Forelimb muscle (tissue), 1 donor: ENCODE data around the gene RPGRIP1. TPM values are rescaled to one million over a fixed set of nuclear protein-coding genes. Genes with fewer than 3 reads are reported as not detected.
"Not testable (repeated sequence)": the region's sequence is repeated elsewhere in the genome, so short reads cannot be mapped to it uniquely, and the experiment has no call there.

Experiments used
- DNase-seq: peaks from one replicate; pipeline ENCODE4 v3.0.0-alpha.2; 2013; ENCODE audit warnings: low read depth
- polyA plus RNA-seq: library from polyadenylated mRNA; unstranded; fragments of 120-200 nt; gene quantifications from one replicate; pipeline ENCODE4 v1.2.1, GENCODE V29; 2013; ENCODE audit not compliant: insufficient read length

RPGRIP1 gene
- polyA plus RNA-seq = 0.82 TPM

- no peak for DNase-seq
Measured at GRCh38 chr14:21279783-21280182, at the start of gene RPGRIP1. TSS of gene RPGRIP1 (plus strand) at chr14:21280083. CDS start at chr14:21287977, 7,894 bp downstream.

GRCh38 chr14:21231020-21231652, 48.7 kb upstream of the RPGRIP1 start:
- no peak for DNase-seq

- no peak for DNase-seq
Measured at GRCh38 chr14:21233457-21234076, 46.3 kb upstream of the RPGRIP1 start.

- DNase-seq = no peak
Measured at GRCh38 chr14:21234112-21234511, 45.8 kb upstream of the RPGRIP1 start.

- no peak for DNase-seq
Measured at GRCh38 chr14:21236948-21237797, 42.7 kb upstream of the RPGRIP1 start.

GRCh38 chr14:21238823-21239518, 40.9 kb upstream of the RPGRIP1 start:
- no peak for DNase-seq

- no peak for DNase-seq
Measured at GRCh38 chr14:21240417-21240816, 39.5 kb upstream of the RPGRIP1 start.

GRCh38 chr14:21241218-21241819, 38.6 kb upstream of the RPGRIP1 start:
- DNase-seq = no peak

- DNase-seq = no peak
Measured at GRCh38 chr14:21244544-21244943, 35.3 kb upstream of the RPGRIP1 start.

- DNase-seq = no peak
Measured at GRCh38 chr14:21245813-21246212, 34.1 kb upstream of the RPGRIP1 start.

- DNase-seq = no peak
Measured at GRCh38 chr14:21248338-21248737, 31.5 kb upstream of the RPGRIP1 start.

- DNase-seq = no peak
Measured at GRCh38 chr14:21248739-21249411, 31.0 kb upstream of the RPGRIP1 start.

GRCh38 chr14:21251215-21251614, 28.7 kb upstream of the RPGRIP1 start:
- DNase-seq = no peak

GRCh38 chr14:21252149-21252548, 27.7 kb upstream of the RPGRIP1 start:
- DNase-seq = no peak

- DNase-seq = no peak
Measured at GRCh38 chr14:21255385-21256101, 24.3 kb upstream of the RPGRIP1 start.

GRCh38 chr14:21256102-21256447, 23.8 kb upstream of the RPGRIP1 start:
- not testable (repeated sequence) for DNase-seq

GRCh38 chr14:21256539-21257393, 23.1 kb upstream of the RPGRIP1 start:
- DNase-seq = no peak

GRCh38 chr14:21257394-21257909, 22.4 kb upstream of the RPGRIP1 start:
- no peak for DNase-seq
